NCI-H2029 treated with DMSO at 0.1 percent for 48 hours (cell line): ENCODE results near the gene ACADS.
A peak's percentile ranks its signal among the peaks of the same experiment; 100 is the strongest.

Source experiments
- DNase-seq: peaks from one replicate; lab custom pipeline; 2025; lab: John Stamatoyannopoulos, UW

Gene ACADS

GRCh38 chr12:120757226-120757742 lies 31.7 kb downstream of the ACADS start:
- DNase-seq: no peak

GRCh38 chr12:120757949-120758348 lies 32.3 kb downstream of the ACADS start:
- no peak for DNase-seq

GRCh38 chr12:120758798-120759590 lies 33.4 kb downstream of the ACADS start:
- DNase-seq: no peak

DNA sequence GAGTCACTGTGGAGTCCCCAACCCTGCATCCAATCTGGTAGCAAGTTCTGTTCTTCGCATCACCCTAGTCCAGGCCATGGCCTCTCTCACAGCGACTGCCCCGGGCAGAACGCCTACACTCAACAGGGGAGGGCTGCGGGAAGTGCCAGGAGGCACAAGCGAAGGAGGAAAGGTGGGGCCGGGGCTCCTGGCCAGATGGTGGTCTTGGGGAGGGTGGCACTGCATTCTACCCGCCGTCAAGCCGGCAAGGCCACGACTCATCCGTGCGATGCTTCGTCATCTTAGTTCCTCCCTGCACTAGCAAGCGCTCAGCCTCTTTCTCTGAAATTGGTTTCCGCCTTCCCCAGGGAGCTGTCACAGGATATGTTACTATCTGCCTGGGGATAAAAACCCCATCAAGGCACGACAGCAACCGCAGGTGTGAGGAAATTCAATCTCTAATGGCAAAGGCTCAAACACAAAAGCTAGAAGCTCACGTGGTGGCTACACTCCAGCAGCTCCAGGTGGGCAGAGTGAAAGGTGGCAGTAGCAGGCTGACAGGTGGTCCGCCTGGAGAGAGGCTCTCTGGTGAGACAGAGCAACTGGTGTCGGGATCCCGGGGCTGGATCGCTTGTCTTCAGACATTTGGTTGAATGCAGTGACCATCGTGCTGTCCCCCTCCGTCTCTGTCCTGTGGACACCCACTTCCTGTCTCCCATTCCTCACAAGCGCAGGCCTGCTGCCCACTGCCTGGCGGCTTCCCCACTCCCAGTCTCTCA lies 34.1 kb downstream of the ACADS start:
- peak; percentile 80 for DNase-seq

GRCh38 chr12:120760349-120761254 lies 35.0 kb downstream of the ACADS start:
- no peak for DNase-seq

- DNase-seq: peak; percentile 57
Observed at GRCh38 chr12:120761519-120761934, 35.9 kb downstream of the ACADS start.

DNA sequence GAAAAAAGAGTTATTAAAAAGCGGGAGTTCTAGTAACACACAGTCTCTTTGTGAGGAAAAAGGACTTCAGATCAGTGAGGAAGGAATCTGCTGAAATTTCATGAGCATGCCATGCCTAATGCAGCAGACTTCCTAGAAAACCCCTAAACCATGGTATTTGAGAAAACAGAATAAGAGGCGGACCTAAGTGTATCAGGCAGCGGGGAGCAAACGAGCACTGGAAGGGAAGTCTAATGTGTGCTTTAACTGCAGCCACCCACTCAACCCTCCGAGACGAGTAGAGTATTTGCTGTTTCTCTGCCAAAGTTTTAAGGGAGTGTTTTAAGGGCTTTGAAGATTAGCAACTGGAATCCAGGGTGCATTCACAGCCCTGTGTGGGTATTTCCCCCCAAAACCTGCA lies 36.5 kb downstream of the ACADS start:
- peak; percentile 17 for DNase-seq

- no peak for DNase-seq
Observed at GRCh38 chr12:120763250-120763649, 37.6 kb downstream of the ACADS start.

DNA sequence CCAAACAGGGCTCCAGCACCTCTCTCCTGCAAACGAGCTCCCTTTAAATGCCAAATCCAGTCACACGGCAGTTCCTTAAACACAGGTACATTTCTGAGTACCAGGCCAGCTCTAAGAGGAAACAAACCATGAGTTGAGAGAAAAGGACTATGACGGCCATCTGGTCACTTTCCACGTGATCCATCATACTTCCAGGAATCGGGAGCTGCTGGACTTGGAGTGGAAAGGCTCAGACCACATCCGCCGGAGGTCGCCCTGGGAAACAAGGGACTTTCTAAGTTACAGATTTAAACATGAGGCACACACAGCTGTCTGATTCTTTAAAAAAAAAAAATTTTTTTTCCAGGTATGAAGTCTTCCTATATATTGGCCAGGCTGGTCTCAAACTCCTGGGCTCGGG lies 39.2 kb downstream of the ACADS start:
- DNase-seq: no peak

DNA sequence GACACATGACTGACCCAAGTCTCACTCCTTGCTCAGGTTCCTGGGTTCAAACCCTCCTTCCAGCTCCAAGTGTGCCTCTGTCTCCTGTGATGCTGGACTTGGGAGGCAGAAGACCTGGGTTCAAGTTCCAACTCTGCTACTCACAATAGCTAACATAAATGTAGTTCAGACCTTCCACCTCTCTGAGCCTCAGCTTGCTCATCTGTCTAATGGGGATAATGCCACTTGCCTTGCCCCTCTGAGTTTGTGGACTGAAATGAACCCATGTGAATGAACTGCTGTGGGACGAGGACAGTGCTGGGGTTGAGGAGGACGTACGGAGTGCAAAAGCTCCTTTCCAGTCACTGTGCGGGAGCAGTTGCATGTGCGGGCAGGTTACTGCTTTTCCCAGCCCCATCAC lies 40.9 kb downstream of the ACADS start:
- DNase-seq: no peak

DNA sequence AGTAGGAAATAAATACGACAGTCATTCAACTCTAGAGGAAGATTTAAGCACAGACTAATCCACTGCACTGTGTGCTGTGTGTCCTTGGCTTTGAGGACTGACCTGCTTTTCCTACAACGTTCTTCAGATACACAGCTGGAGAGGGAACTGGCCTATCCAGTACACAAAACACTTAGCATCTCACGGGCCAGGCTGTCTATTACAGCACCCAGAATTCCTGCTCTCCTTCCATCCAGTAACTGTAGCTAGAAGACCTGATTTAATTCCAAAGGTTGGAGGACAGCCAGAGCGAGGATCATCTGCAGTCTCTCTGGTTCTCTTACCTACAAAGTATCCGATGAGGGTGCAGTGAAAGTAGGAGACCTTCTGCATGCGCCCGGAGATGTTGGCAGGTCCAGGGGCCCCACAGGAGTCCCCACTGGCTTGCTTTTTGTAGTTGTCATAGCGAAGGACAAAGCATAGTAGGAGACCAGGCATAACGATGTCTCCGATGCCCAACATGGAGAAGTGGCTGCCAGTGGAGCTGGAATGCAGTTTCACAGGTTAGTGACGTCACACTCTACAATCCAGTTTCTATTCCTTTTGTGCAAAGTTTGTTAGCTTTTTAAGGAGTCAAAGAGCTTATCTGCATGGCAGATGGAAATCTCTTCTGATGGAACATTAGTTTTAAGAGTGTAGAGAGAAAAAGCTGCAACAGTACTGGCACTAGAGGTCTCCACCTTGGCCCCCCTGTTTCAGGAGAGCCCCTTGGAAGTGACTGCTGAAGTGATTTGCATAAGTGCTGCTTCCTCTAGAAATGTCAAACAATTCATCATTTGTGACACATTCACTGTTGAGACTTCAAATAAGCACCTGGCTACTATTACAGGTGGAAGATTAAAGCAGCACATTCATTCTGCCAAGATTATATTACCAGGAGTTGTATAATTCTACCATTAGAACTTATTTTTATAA lies 41.7 kb downstream of the ACADS start:
- DNase-seq: no peak

GRCh38 chr12:120771097-120771496 lies 45.5 kb downstream of the ACADS start:
- DNase-seq: no peak

- DNase-seq: no peak
Observed at GRCh38 chr12:120774169-120774916, 48.7 kb downstream of the ACADS start.

GRCh38 chr12:120775862-120776552 lies 50.4 kb downstream of the ACADS start:
- no peak for DNase-seq

DNA sequence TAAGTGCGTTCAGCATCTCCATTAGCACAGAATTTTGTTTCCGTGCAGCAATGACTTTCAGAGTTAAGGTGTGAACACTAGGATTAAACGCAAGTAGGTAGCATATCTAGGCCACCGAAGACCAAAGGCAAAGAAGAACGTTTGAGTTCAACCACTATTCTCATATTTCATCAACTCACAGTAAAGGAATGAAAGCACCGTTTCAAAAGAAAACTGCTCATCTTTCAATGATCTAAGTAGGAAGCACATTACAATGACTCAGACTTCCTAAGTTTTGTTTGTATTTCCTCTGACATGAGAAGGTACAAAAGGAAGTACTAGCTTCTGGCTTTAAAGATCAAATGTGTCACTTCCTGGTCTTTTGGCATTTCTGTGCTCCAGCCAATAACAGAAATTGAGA lies 57.6 kb downstream of the ACADS start:
- no peak for DNase-seq

- no peak for DNase-seq
Observed at GRCh38 chr12:120784804-120785203, 59.2 kb downstream of the ACADS start.

DNA sequence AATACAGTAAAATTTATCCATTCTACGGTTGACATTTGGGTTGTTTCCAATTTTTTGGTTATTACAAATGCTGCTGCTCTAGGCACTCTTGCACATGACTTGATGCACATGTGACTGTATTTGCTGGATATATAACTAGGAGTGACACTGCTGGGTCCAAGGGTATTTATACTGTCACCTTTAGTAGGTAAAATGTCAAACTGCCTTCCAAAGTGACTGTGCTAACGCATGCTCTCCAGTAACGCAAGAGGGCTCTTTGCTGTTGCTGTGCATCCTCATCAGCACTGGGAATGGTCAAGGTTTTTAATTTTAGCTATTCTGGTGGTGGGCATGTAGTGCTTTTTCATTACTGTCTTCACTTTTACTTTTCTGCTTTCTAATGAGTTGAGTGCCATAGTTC lies 62.3 kb downstream of the ACADS start:
- DNase-seq: no peak
